Effector memory CD8-positive, alpha-beta T cell (primary cell): ENCODE results near the gene CACNA1D.

ENCODE experiments used
- ATAC-seq: fragments of 150-1000 bp; cut with Tn5 transposase; replicated peaks from 2 replicates; pipeline ENCODE4 v1.10.0; 2021; ENCODE audit warnings: mild to moderate bottlenecking, moderate library complexity
- DNase-seq, 3 experiments: peaks; one replicate each; pipeline ENCODE4 v3.0.0; 2021
- H3K27ac Mint-ChIP-seq, 2 donors: one replicate each; pipeline ENCODE4 v1.8.0; 2022; ENCODE audit warnings: mild to moderate bottlenecking in 2 of 2, mixed read lengths in 2 of 2, moderate library complexity in 2 of 2
- H3K27me3 Mint-ChIP-seq, 2 donors: one replicate each; pipeline ENCODE4 v1.8.0; 2022; ENCODE audit warnings: mixed read lengths in 2 of 2
- H3K36me3 Mint-ChIP-seq: one replicate; pipeline ENCODE4 v1.8.0; 2022; ENCODE audit warnings: mild to moderate bottlenecking, moderate library complexity, mixed read lengths; ENCODE audit not compliant: insufficient read depth
- H3K4me1 Mint-ChIP-seq, 2 donors: one replicate each; pipeline ENCODE4 v1.8.0; 2022; ENCODE audit warnings: low read depth in 2 of 2, mixed read lengths in 2 of 2
- H3K4me3 Mint-ChIP-seq, 2 donors: one replicate each; pipeline ENCODE4 v1.8.0; 2022; ENCODE audit warnings: mild to moderate bottlenecking in 2 of 2, mixed read lengths in 2 of 2, moderate library complexity in 2 of 2
- H3K9me3 Mint-ChIP-seq, 2 donors: one replicate each; pipeline ENCODE4 v1.8.0; 2022; ENCODE audit warnings: mixed read lengths in 2 of 2

Gene CACNA1D

DNA sequence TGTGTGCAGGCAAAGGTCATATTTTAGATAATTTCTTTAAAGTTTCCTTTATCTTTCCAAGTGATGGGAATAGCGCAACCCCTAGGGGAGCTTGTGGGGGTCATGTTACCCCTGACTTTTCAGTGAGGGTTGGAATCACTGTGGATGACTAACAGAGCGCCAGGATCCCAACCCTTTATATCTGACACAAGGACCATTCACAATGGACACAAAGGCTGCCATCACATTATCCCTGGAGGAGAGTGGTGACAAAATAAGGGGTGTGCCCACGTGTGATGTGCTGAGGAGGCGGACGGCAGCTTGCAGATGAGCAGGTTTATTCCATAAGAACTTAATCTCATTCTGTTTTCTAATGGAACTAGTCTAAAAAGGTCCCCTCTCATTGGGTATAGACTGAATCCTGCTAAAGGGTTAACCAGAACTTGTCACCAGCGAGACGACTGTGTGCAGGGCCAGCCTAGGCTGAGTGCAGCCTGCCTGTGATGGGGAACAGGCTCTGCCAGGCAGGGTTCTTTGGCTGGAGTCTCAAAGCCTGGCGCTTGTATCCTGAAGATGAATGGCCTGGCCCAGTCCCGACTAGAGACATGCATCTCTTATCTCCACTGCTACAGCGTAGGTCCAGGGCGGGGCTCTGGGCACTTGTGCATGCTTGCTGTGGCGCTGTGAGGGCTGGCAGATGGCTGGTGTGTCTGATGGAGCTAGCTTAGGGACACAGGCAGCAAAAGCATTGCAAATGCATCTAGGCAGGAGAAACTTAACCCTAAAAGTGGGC lies 301.6 kb downstream of the CACNA1D start:
- no peaks in the 10 kb centered on the region for H3K4me1 Mint-ChIP-seq
- no peak for ATAC-seq

DNA sequence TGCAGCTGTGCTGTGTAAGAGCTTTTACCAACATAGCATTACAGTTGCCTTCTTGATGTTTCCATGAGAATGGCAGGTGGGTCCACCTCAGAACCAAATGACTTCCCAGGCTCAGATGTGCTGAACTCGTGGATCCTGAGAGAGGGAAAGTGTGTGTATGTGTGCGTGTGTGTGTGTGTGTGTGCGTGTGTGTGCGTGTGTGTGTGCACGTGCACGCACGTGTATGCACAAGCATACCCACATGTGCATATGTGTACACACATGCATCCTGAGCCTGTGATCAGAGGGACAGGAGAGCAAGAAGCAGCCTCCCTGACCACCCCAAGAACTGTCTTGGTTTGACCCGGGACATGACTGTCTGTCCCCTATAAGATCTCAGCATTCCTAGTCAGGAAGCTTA lies 303.7 kb downstream of the CACNA1D start:
- no peak for ATAC-seq
- H3K36me3 Mint-ChIP-seq, result no peaks in the 10 kb centered on the region
- H3K27ac Mint-ChIP-seq, result no peak overlapping the region
- DNase-seq, result no peak
- H3K9me3 Mint-ChIP-seq, result no peaks in the 10 kb centered on the region
- H3K4me1 Mint-ChIP-seq, result no peaks in the 10 kb centered on the region
- H3K27me3 Mint-ChIP-seq, result peaks cover 34 to 37% of the 10 kb centered on the region in 2 donors
- no peak overlapping the region for H3K4me3 Mint-ChIP-seq

More for the DNA sequence above, 301.6 kb downstream of the CACNA1D start:
- no peak overlapping the region for H3K27ac Mint-ChIP-seq
- no peaks in the 10 kb centered on the region for H3K36me3 Mint-ChIP-seq
- peaks cover 32 to 36% of the 10 kb centered on the region in 2 donors for H3K27me3 Mint-ChIP-seq
- H3K9me3 Mint-ChIP-seq, result no peaks in the 10 kb centered on the region
- no peak for DNase-seq
- no peak overlapping the region for H3K4me3 Mint-ChIP-seq

DNA sequence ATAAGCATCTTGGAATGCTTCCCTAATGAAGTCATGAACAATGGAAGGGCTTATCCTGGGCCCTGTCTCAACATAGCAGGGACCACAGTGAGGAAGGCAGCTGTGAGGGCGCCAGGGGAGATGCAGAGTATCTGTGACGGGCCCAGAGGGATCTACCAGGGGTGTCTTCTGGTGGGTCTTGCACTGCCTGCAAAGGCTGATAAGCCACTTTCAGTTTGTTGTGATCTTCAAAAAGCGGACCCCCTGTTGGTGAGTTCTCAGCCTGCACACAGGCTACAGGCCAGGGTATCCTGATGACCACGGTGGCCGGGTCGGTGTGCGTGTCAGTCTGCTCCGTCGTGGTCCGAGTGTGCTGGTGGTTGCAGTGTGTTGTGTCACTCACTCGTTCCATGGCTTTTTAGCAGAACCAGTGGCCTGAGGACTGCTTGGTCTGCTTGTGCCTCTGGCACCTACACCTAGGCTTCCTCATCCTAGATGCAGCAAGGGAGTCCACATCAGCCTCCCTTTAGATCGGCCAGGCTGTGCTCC lies 305.0 kb downstream of the CACNA1D start:
- no peaks in the 10 kb centered on the region for H3K9me3 Mint-ChIP-seq
- no peak overlapping the region for H3K4me3 Mint-ChIP-seq
- ATAC-seq, result no peak
- no peaks in the 10 kb centered on the region for H3K4me1 Mint-ChIP-seq
- no peaks in the 10 kb centered on the region for H3K36me3 Mint-ChIP-seq
- H3K27ac Mint-ChIP-seq, result no peak overlapping the region
- H3K27me3 Mint-ChIP-seq, result peaks cover 35 to 43% of the 10 kb centered on the region in 2 donors
- DNase-seq, result no peak

DNA sequence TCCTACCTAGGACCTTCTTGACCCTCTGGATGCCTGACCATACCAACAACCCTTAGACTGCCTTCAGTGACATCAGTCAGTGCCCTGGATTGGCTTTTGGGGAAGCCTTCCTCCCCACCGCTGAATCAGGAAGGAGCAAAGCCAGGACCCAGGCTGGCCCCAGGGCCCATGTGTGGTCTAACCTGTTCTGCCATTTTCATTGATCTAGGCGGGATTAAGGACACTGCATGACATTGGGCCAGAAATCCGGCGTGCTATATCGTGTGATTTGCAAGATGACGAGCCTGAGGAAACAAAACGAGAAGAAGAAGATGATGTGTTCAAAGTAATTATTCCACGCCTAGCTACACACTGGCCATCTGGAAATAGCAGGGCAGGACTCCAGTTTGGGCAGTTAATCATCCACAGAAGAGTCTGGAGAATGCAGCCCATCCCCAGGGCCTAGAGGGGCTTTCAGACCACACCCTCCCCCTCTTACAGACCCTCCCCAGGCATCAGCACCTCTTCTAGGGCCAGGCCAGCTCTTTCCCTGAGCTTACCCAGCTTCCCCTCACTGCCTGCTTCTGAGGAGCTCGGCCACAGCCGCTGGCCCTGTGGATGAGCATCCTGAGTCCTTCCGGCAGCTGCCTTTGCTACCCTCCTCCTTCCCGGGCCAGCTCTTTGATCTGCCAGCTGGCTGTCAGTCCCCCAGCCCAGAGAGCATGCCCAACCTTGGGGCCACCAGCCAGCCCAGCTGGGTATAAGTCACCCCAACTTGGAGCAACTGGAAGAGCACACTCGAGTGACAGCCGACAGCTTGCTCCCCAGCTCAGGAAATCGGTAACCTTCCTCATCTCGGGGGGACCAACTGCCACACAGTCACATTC lies 305.9 kb downstream of the CACNA1D start:
- H3K36me3 Mint-ChIP-seq, result no peaks in the 10 kb centered on the region
- H3K4me3 Mint-ChIP-seq, result no peak overlapping the region
- H3K4me1 Mint-ChIP-seq, result no peaks in the 10 kb centered on the region
- ATAC-seq, result no peak
- H3K27ac Mint-ChIP-seq, result no peak overlapping the region
- no peaks in the 10 kb centered on the region for H3K9me3 Mint-ChIP-seq
- peaks cover 35 to 41% of the 10 kb centered on the region in 2 donors for H3K27me3 Mint-ChIP-seq
- no peak for DNase-seq

DNA sequence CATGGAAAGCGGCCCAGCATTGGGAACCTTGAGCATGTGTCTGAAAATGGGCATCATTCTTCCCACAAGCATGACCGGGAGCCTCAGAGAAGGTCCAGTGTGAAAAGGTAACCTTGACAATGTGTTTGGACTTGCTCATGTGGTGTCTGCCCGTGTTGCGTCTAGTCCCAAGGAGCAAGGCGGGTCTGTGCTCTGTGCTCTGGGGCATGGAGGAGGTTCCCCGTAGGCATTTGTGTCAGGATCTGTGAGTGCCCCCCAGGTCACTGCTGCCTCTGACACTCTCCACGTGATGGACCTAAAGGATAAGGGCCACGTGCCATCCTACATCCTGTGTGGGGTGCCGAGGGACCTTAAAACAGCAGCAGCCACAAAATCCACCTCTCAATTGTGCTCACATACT lies 306.9 kb downstream of the CACNA1D start:
- no peak overlapping the region for H3K4me3 Mint-ChIP-seq
- H3K36me3 Mint-ChIP-seq, result no peaks in the 10 kb centered on the region
- DNase-seq, result no peak
- H3K27me3 Mint-ChIP-seq, result peaks cover 34 to 39% of the 10 kb centered on the region in 2 donors
- no peak overlapping the region for H3K27ac Mint-ChIP-seq
- no peaks in the 10 kb centered on the region for H3K9me3 Mint-ChIP-seq
- H3K4me1 Mint-ChIP-seq, result no peaks in the 10 kb centered on the region
- no peak for ATAC-seq

DNA sequence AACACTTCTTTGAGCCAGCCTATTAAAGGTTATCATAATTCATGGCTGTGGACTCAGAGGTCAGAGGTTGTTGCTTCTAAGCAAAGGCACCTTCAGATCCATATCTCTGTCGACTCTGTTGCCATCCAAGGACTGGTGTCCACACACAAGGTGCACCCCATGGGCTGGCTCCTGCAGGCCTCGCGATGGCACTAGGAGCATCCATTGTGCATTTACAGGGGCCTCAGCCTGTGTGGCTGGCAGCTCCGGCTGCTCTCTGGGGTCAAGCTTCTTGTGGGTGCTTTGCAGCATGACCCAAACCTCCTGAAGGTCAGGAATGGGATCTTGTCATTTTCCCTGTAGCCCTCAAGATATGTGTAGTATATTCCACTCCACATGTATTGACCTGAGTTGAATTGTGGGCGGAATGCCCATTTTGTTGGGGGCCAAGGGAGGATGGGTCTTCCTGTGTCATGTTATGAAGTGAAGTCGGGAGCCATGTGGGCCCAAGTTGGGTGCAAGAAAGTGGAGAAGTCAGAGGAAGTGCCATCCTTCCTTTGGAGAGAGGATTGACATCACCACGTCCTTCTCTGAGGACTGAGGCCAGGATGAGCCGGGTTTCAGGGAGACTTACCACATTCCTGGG lies 308.0 kb downstream of the CACNA1D start:
- Mint-ChIP-seq H3K27me3 (peaks cover 44 to 48% of the 10 kb centered on the region in 2 donors), H3K9me3 (no peaks in the 10 kb centered on the region), H3K27ac (no peak overlapping the region), H3K36me3 (no peaks in the 10 kb centered on the region), H3K4me3 (no peak overlapping the region), H3K4me1 (no peaks in the 10 kb centered on the region)
- DNase-seq (no peak), ATAC-seq (no peak)

DNA sequence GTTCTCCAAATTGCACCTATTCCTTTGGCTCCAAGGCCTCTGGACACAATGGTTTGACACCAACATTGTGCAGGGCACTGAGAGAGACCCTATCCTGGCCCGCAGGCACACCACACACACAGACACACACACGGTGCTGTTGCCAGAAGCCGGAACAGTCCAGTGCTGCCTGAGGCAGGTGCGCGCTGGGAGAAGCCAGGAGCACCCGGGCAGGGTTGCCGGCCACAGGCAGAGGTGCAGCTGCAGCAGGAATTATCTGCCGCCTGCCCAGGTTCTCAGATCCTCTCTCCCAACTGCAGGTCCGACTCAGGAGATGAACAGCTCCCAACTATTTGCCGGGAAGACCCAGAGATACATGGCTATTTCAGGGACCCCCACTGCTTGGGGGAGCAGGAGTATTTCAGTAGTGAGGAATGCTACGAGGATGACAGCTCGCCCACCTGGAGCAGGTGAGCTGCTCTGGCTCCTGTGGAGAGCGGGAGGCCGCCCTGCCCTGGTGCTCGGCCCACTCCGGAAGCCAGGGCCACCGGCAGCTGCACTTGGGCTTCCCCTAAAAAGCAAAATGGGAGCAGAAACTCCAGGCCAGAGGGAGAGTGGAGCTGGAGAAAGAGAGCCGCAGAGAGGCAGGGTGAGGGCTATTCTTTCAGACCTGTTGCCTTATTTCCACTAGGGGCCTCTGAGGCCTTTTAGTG lies 308.9 kb downstream of the CACNA1D start:
- Mint-ChIP-seq H3K36me3 (no peaks in the 10 kb centered on the region), H3K9me3 (no peaks in the 10 kb centered on the region), H3K4me1 (no peaks in the 10 kb centered on the region), H3K27me3 (peaks cover 47 to 52% of the 10 kb centered on the region in 2 donors), H3K4me3 (no peak overlapping the region), H3K27ac (no peak overlapping the region)
- ATAC-seq (no peak), DNase-seq (no peak)

DNA sequence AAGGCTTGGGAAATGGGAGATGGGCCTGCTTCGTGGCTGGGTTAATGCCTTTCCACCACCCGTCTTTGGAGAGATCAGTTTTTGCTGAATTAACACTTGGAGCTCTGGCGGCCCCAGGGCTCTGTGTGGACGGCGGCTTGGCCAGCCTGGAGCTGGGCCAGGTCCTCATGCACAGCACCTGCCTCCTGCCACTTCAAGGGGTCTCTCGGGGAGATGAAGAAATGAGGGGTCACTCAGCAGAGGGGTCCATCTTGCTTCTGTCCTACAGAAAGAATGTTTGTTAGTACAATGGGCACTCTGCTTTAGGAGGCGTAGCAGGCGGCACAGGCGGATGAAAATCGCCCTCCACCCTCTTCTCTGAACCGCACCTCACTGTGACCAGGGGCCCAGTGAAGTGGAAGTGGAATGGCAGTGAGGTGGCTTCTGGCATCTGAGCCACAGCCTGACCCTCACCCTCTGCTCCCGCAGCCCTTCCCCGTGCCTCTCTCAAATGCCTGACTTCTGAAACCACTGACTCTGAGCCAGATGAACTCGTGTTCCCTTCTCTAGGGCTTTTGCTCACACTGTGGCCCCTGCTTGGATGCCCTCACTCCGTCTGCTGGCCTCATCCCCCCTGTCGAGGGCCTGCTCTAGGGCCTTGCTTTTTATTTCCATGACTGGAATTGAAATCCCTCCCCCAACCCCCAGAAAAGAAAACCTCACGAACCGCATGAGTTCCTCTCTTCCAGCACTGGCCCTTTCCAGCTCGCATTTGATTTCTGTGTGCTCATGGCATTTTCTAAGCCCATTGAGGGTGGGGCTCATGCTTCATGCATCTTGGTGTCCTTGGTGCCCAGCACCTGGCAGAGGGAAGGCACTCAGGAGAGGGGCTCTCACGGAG lies 309.6 kb downstream of the CACNA1D start:
- Mint-ChIP-seq H3K4me1 (no peaks in the 10 kb centered on the region), H3K9me3 (no peaks in the 10 kb centered on the region), H3K27me3 (peaks cover 44 to 53% of the 10 kb centered on the region in 2 donors), H3K36me3 (no peaks in the 10 kb centered on the region), H3K4me3 (no peak overlapping the region), H3K27ac (no peak overlapping the region)
- DNase-seq (no peak), ATAC-seq (no peak)

DNA sequence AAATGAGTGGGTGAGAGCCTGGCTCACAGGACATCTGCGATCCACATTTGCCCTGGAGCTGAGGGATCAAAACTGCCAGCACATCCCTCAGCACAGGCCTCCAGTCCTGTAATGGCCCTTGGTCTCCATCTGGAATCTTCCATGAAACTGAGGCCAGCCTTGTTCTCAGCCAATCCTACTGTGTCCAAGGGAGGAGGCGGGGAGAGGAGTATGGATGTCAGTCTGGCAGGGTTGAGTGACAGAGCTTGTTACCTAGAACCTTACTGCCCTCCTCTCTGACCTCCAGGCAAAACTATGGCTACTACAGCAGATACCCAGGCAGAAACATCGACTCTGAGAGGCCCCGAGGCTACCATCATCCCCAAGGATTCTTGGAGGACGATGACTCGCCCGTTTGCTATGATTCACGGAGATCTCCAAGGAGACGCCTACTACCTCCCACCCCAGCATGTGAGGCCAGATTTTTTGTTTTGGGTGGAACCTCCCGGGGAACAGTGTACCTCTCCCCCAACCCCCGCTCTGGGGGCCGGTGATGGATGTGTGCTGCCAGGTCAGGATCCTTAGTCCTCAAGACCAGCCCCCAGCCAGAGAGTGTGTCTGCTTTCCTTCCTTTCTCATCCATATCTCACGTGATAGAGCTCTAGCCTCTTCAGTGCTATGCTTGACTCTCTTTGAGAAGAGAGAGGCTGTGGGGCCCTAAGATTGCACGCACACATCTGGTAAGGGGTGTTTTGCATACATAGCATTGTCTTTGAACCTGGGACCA lies 310.5 kb downstream of the CACNA1D start:
- Mint-ChIP-seq H3K27me3 (peaks cover 41 to 50% of the 10 kb centered on the region in 2 donors), H3K4me3 (no peak overlapping the region), H3K27ac (no peak overlapping the region), H3K9me3 (no peaks in the 10 kb centered on the region), H3K4me1 (no peaks in the 10 kb centered on the region), H3K36me3 (no peaks in the 10 kb centered on the region)
- DNase-seq (no peak), ATAC-seq (no peak)

DNA sequence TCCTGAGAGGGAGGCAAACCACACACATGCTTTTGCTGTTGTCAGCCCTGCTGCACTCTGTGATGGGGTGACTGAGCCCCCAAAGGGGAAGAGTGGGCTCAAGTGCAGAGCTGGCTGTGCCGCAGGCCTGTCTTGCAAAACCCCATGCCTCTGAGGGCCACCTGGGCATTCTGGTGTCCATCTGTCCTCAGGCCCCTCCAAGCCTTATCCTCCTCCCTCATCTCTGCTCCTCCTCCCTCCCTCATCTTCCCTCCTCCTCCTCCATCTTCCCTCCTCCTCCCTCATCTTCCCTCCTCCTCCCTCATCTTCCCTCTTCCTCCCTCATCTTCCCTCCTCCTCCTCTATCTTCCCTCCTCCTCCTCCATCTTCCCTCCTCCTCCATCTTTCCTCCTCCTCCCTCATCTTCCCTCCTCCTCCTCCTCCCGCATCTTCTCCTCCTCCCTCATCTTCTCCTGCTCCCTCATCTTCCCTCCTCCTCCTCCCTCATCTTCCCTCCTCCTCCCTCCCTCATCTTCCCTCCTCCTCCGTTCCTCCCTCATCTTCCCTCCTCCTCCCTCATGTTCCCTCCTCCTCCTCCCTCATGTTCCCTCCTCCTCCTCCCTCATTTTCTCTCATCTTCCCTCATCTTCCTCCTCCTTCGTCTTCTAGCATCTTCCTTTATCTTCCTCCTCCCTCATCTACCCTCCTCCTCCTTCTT lies 311.2 kb downstream of the CACNA1D start:
- no peak overlapping the region for H3K27ac Mint-ChIP-seq
- peaks cover 34 to 46% of the 10 kb centered on the region in 2 donors for H3K27me3 Mint-ChIP-seq
- no peaks in the 10 kb centered on the region for H3K36me3 Mint-ChIP-seq
- ATAC-seq, result no peak
- DNase-seq, result no peak
- H3K9me3 Mint-ChIP-seq, result no peaks in the 10 kb centered on the region
- H3K4me1 Mint-ChIP-seq, result no peaks in the 10 kb centered on the region
- no peak overlapping the region for H3K4me3 Mint-ChIP-seq
